K562 (cell line): ENCODE results near the gene ZDHHC8. TPM values are rescaled to one million over a fixed set of nuclear protein-coding genes. Genes with fewer than 3 reads are reported as not detected.

Experiments used
- ATAC-seq: fragments of 200-7000 bp; cut with Tn5 transposase; 3 replicates; pipeline ENCODE4 v1.9.1; 2020; ENCODE audit warnings: moderate library complexity
- BruUV-seq: library from RNA; stranded (reverse); fragments of 400-500 nt; replicated peaks from 2 replicates; lab custom pipeline; 2021; lab: Mats Ljungman, UMichigan
- CTCF ChIA-PET: fragments of 300-600 bp; formaldehyde crosslinking; extraction: SDS; loops from one replicate; lab custom pipeline; 2021; ENCODE audit warnings: low intra/inter-chr PET ratio; lab: Yijun Ruan, JAX
- POLR2A ChIA-PET: fragments of 300-600, 350-650 bp; sonication (Branson Sonifier 250); formaldehyde crosslinking; extraction: SDS; loops from one replicate; lab custom pipeline; 2021; ENCODE audit warnings: antibody characterized with exemption, inconsistent platforms; lab: Yijun Ruan, JAX
- DNase-seq, 4 experiments: peaks; one replicate each; pipeline versions ENCODE4 v3.0.0 to v3.0.0-alpha.2; 2011 to 2018; ENCODE audit warnings: low spot score in 3 of 4, mixed read lengths in 3 of 4; ENCODE audit errors: extremely low read depth in 1 of 4
- FAIRE-seq: peaks from 2 replicates; lab custom pipeline; 2011; peaks lifted over from hg19 to GRCh38; lab: Jason Lieb, UNC
- H2AFZ ChIP-seq: 2 replicates; pipeline ENCODE4 v1.6.0; 2011; ENCODE audit warnings: low read depth, low read length, control low read depth, inconsistent platforms
- H3K27ac ChIP-seq: fragments of 200-600 bp; 3 replicates; pipeline ENCODE4 v1.8.0; 2011; ENCODE audit warnings: low read depth, mild to moderate bottlenecking, control low read depth, inconsistent platforms, low read length, moderate library complexity, mixed read lengths; ENCODE audit errors: extremely low read depth
- H3K27me3 ChIP-seq, 2 experiments: fragments of 300-600 bp in 1 of 2; 2 replicates in 1 of 2; 3 replicates in 1 of 2; pipeline versions ENCODE4 v1.6.0 to v1.8.0; 2011; ENCODE audit warnings: inconsistent platforms in 2 of 2, low read length in 2 of 2, mild to moderate bottlenecking in 1 of 2, mixed read lengths in 1 of 2, moderate library complexity in 1 of 2; ENCODE audit not compliant: control insufficient read depth in 2 of 2, insufficient read depth in 2 of 2
- H3K36me3 ChIP-seq: fragments of 300-600 bp; 3 replicates; pipeline ENCODE4 v1.8.0; 2011; ENCODE audit warnings: mild to moderate bottlenecking, low read length, inconsistent platforms; ENCODE audit not compliant: control insufficient read depth, insufficient read depth
- H3K4me1 ChIP-seq, 2 experiments: fragments of 200-600 bp in 1 of 2; replicated peaks in 1 of 2; 2 replicates in 1 of 2; 3 replicates in 1 of 2; pipeline versions ENCODE4 v1.5.1 to v1.8.0; 2011; ENCODE audit warnings: inconsistent platforms in 2 of 2, low read length in 2 of 2, mild to moderate bottlenecking in 1 of 2, mixed read lengths in 1 of 2, moderate library complexity in 1 of 2; ENCODE audit not compliant: control insufficient read depth in 2 of 2, insufficient read depth in 2 of 2
- H3K4me2 ChIP-seq: 2 replicates; pipeline ENCODE4 v1.6.1; 2011; ENCODE audit warnings: low read length, control low read depth, inconsistent platforms, mixed read lengths; ENCODE audit not compliant: insufficient read depth
- H3K4me3 ChIP-seq: fragments of 200-600 bp; sonication (generic), shearing (Covaris generic); 2 replicates; pipeline ENCODE4 v1.5.1; 2016; ENCODE audit warnings: control low read depth, inconsistent platforms
- H3K79me2 ChIP-seq: fragments of 200-600 bp; 3 replicates; pipeline ENCODE4 v1.8.0; 2011; ENCODE audit warnings: low read length, inconsistent platforms; ENCODE audit not compliant: control insufficient read depth, insufficient read depth
- H3K9ac ChIP-seq, 2 experiments: 2 replicates each; pipeline versions ENCODE4 v1.6.0 to v1.6.1; 2011; ENCODE audit warnings: low read depth in 2 of 2, low read length in 2 of 2, control low read depth in 1 of 2, inconsistent platforms in 1 of 2, mild to moderate bottlenecking in 1 of 2, mixed read lengths in 1 of 2; ENCODE audit not compliant: insufficient read depth in 1 of 2
- H3K9me1 ChIP-seq: one replicate; pipeline ENCODE4 v1.6.0; 2011; ENCODE audit warnings: inconsistent platforms, mild to moderate bottlenecking, low read length, moderate library complexity; ENCODE audit not compliant: control insufficient read depth, insufficient read depth
- H3K9me3 ChIP-seq: replicated peaks from 2 replicates; pipeline ENCODE4 v1.5.1; 2011; ENCODE audit warnings: low read depth, low read length, inconsistent platforms; ENCODE audit not compliant: control insufficient read depth, insufficient read depth
- H4K20me1 ChIP-seq: replicated peaks from 2 replicates; pipeline ENCODE4 v1.6.1; 2011; ENCODE audit warnings: low read length, inconsistent platforms, mixed read lengths; ENCODE audit not compliant: control insufficient read depth, insufficient read depth
- FOXK2 ChIP-seq, 2 experiments: fragments of 450-650 bp; IDR thresholded peaks in 1 of 2; conservative IDR thresholded peaks in 1 of 2; 2 replicates each; pipeline ENCODE4 v1.6.1; 2016; ENCODE audit warnings: low read depth in 2 of 2, mild to moderate bottlenecking in 1 of 2
- HNRNPK ChIP-seq: fragments of 200-400 bp; formaldehyde crosslinking; IDR thresholded peaks from one replicate; pipeline ENCODE4 v1.6.1; 2018; ENCODE audit warnings: mild to moderate bottlenecking, low read depth, low read length; ENCODE audit not compliant: poor library complexity, severe bottlenecking
- MYBL2 ChIP-seq, 2 experiments: fragments of 450-650 bp in 1 of 2; sonication (generic) in 1 of 2; formaldehyde crosslinking in 1 of 2; IDR thresholded peaks; 2 replicates each; pipeline versions ENCODE4 v1.6.1 to v1.8.1; 2017 to 2022; ENCODE audit warnings: borderline replicate concordance in 1 of 2, inconsistent platforms in 1 of 2, low read depth in 1 of 2, mild to moderate bottlenecking in 1 of 2, missing genetic modification reagents in 1 of 2, moderate library complexity in 1 of 2
- NR3C1 ChIP-seq: sonication (generic); formaldehyde crosslinking; IDR thresholded peaks from 2 replicates; pipeline ENCODE4 v1.8.1; 2022; ENCODE audit warnings: missing genetic modification reagents
- PHF8 ChIP-seq: fragments of 200-600 bp; sonication (generic); IDR thresholded peaks from 2 replicates; pipeline ENCODE4 v1.6.1; 2012; ENCODE audit warnings: mixed run types, mild to moderate bottlenecking, inconsistent platforms, low read length, moderate library complexity, borderline replicate concordance
- PURB ChIP-seq: sonication (generic); formaldehyde crosslinking; IDR thresholded peaks from 2 replicates; pipeline ENCODE4 v1.9.0; 2021; ENCODE audit warnings: low read depth, mild to moderate bottlenecking, missing genetic modification reagents
- TAF9B ChIP-seq: fragments of 450-650 bp; IDR thresholded peaks from 2 replicates; pipeline ENCODE4 v1.6.1; 2018; ENCODE audit warnings: mild to moderate bottlenecking; ENCODE audit not compliant: partially characterized antibody
- WGBS: fragments of 100-300 bp; shearing (Covaris generic); methylation state at CpG from one replicate; pipeline ENCODE4 v1.1.6; 2016; ENCODE audit warnings: low coverage, mixed read lengths; ENCODE audit not compliant: insufficient coverage; ENCODE audit errors: missing lambda C conversion rate; 5-methylcytosine and 5-hydroxymethylcytosine counted together
- in situ Hi-C: fragments of 300-500 bp; cut with MboI; formaldehyde crosslinking; loops from 4 replicates; pipeline ENCODE4 v1.15.0; 2018; ENCODE audit warnings: inconsistent platforms, mixed read lengths
- intact Hi-C: fragments of 100-400 bp; cut with micrococcal nuclease; formaldehyde crosslinking; loops from 2 replicates; pipeline ENCODE4 v1.14.2; 2022
- polyA plus RNA-seq, 8 experiments: library from polyadenylated mRNA; depleted of rRNA in 4 of 8; stranded (reverse) in 5 of 8; unstranded in 3 of 8; fragments of >200 nt; fragmentation: Nextera tagmentation in 2 of 8; fragmentation: Illumina TruSeq in 1 of 8; extraction: Ambion mirVana in 2 of 8; extraction: Trizol in 1 of 8; gene quantifications; 2 replicates each; pipeline versions ENCODE4 v1.2.1 to v1.2.3, GENCODE V29; 2011 to 2014; ENCODE audit warnings: inconsistent platforms in 1 of 8, missing spikeins in 1 of 8
- total RNA-seq, 7 experiments: library from RNA; depleted of rRNA in 6 of 7; stranded (reverse); fragments of >200 nt in 6 of 7; fragmentation: Illumina TruSeq in 2 of 7; extraction: Trizol in 2 of 7; gene quantifications; 2 replicates each; pipeline versions ENCODE4 v1.2.1 to v1.2.3, GENCODE V29; 2011 to 2021; ENCODE audit warnings: low replicate concordance in 1 of 7

ZDHHC8 gene
- total and polyA plus RNA-seq, 9 of the 15 experiments (the other 6 are each of a cell fraction or from before 2014, with no cell fraction given), result 0.04 to 109 (median 16.4) TPM

- no peaks in the 10 kb centered on the region for H3K9me1 ChIP-seq
- no peak overlapping the region for H3K27ac ChIP-seq
- WGBS, result 3% methylated on average over 10 of the region's 10 CpGs
- no peaks in the 10 kb centered on the region for H3K79me2 ChIP-seq
- FAIRE-seq, result no peak
- peaks cover 0 to 67% of the 10 kb centered on the region in 2 experiments; a peak in 1 of 5 replicates for H3K4me1 ChIP-seq
- ATAC-seq, result no peak
- in situ Hi-C loops, result no loop called here
- peaks cover 60% of the 10 kb centered on the region for H4K20me1 ChIP-seq
- no peak overlapping the region for H3K4me3 ChIP-seq
- ChIA-PET POLR2A (interaction anchor here (0.5 to 2.2 kb wide), 8 partner anchors 11 to 478 kb away, joined by 3 to 6 read pairs (median 3); no protein-coding TSS in a partner anchor), CTCF (no interaction called here)
- H3K9me3 ChIP-seq, result no peaks in the 10 kb centered on the region
- H3K9ac ChIP-seq, result peak overlapping the region in 1 of 2 experiments; percentile 9; a peak in 1 of 4 replicates
- no peak for TF ChIP-seq HNRNPK
- TF ChIP-seq PHF8, result peak; percentile 1; the same call in 1 of the 2 replicates
- TF ChIP-seq TAF9B, result no peak
- no peak for TF ChIP-seq MYBL2 (IDR thresholded peaks at IDR 0.05; ENCODE audit: low read depth)
- 0 out of 2 replicates have a peak, but pooled peaks have one; percentile 70 for TF ChIP-seq MYBL2 (CRISPR knock-in tag; IDR thresholded peaks at IDR 0.05; ENCODE audit: borderline replicate concordance)
- TF ChIP-seq FOXK2 (conservative IDR thresholded peaks at IDR 0.05 in 1 of 2, IDR thresholded peaks at IDR 0.05 in 1 of 2; ENCODE audit: low read depth in 2 of 2), result no peak
- 0 out of 2 replicates have a peak, but pooled peaks have one; percentile 19 for TF ChIP-seq NR3C1 (CRISPR knock-in tag)
- no peak for TF ChIP-seq PURB (CRISPR knock-in tag)
- no peaks in the 10 kb centered on the region for H3K36me3 ChIP-seq
- peaks cover 78 to 94% of the 10 kb centered on the region in 2 experiments; a peak in 4 of 5 replicates for H3K27me3 ChIP-seq
- H2AFZ ChIP-seq, result no peak overlapping the region
- H3K4me2 ChIP-seq, result no peak overlapping the region
- intact Hi-C loops, result loop anchor here (5.0 kb wide), 1 partner anchor 88 kb away; the partner anchor contains the start of gene RTN4R
- DNase-seq, result no peak
- BruUV-seq, result no TSS peak
These were observed 47.3 kb downstream of the ZDHHC8 start for GRCh38 chr22:20178915-20179227.
